HG02678 (cell line): Measurements from ENCODE around the gene TTC27.
"Not testable (repeated sequence)": the region's sequence is repeated elsewhere in the genome, so short reads cannot be mapped to it uniquely, and the experiment has no call there.

ENCODE experiments used
- ATAC-seq: cut with Tn5 transposase; IDR thresholded peaks from one replicate; pipeline ENCODE4 v1.9.1; 2021; ENCODE audit warnings: mild to moderate bottlenecking, moderate library complexity; ENCODE audit not compliant: unreplicated experiment

TTC27 gene

GRCh38 chr2:32843699-32844098 lies 215.8 kb downstream of the TTC27 start:
- ATAC-seq = no peak

- no peak for ATAC-seq
Observed at GRCh38 chr2:32844253-32844652, 216.4 kb downstream of the TTC27 start.

GRCh38 chr2:32846274-32846673 lies 218.4 kb downstream of the TTC27 start:
- not testable (repeated sequence) for ATAC-seq

GRCh38 chr2:32847734-32848133 lies 219.9 kb downstream of the TTC27 start:
- no peak for ATAC-seq

- no peak for ATAC-seq
Observed at GRCh38 chr2:32849456-32850194, 221.8 kb downstream of the TTC27 start.

- no peak for ATAC-seq
Observed at GRCh38 chr2:32851777-32852439, 224.1 kb downstream of the TTC27 start.

GRCh38 chr2:32852856-32853255 lies 225.0 kb downstream of the TTC27 start:
- ATAC-seq = no peak

GRCh38 chr2:32856891-32857290 lies 229.0 kb downstream of the TTC27 start:
- no peak for ATAC-seq

GRCh38 chr2:32858713-32859112 lies 230.9 kb downstream of the TTC27 start:
- ATAC-seq = no peak

GRCh38 chr2:32860385-32860784 lies 232.5 kb downstream of the TTC27 start:
- no peak for ATAC-seq

- no peak for ATAC-seq
Observed at GRCh38 chr2:32862269-32863055, 234.6 kb downstream of the TTC27 start.

GRCh38 chr2:32863326-32863725 lies 235.5 kb downstream of the TTC27 start:
- no peak for ATAC-seq

GRCh38 chr2:32863803-32864202 lies 236.0 kb downstream of the TTC27 start:
- no peak for ATAC-seq

- no peak for ATAC-seq
Observed at GRCh38 chr2:32864334-32865111, 236.7 kb downstream of the TTC27 start.

- ATAC-seq = no peak
Observed at GRCh38 chr2:32865399-32866068, 237.7 kb downstream of the TTC27 start.

- ATAC-seq = not testable (repeated sequence)
Observed at GRCh38 chr2:32866462-32866861, 238.6 kb downstream of the TTC27 start.
